RCC 7860 (cell line): ENCODE measurements around the gene FAM117B.

Source experiments
- DNase-seq: peaks from one replicate; pipeline ENCODE4 v3.0.0-alpha.2; 2015; ENCODE audit warnings: low spot score
- FAIRE-seq: peaks from 2 replicates; lab custom pipeline; 2012; peaks lifted over from hg19 to GRCh38; lab: Jason Lieb, UNC

The FAM117B gene

DNA sequence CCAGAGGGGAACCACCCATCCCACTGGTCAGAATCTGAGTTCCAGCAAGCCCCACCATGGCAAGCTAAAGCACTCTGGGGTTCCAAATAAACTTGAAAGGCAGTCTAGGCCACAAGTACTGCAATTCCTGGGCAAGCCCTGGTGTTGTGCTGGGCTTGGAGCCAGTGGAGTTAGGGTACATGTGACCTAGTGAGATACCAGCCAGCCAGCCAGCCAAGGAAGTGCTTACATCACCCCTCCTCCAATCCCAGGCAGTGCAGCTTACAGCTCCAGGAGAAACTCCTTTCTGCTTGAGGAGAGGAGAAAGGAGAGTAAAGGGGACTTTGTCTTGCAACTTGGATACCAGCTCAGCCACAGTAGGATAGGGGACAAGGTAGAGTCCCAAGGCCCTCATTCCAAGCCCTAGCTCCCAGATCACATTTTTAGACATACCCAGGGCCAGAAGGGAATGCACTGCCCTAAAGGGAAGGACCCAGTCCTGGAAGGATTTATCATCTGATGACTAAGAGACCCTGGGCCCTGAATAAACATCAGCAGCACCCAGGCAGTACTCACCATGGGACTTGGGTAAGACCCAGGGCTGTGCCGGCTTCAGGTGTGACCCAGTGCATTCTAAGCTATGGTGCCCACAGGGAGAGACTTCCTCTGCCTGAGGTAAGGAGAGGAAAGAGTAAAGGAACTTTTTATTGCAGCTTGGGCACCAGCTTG is 172.8 kb downstream of the FAM117B start:
- FAIRE-seq, result peak; percentile 87
- DNase-seq, result peak; percentile 82

DNA sequence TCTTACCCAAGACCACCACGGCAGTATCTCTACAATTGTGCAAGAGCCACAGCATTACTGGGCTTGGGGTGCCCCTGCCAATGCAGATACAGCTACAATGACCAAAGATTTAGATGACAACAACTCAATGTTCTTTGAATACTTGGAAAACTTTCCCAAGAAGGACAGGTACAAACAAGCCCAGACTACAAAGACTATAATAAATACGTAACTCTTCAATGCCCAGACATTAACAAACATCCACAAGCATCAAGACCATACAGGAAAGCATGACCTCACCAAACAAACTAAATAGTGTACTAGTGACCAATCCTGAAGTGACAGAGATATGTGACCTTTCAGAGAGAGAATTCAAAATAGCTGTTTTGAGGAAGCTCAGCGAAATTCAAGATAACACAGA is 174.0 kb downstream of the FAM117B start:
- FAIRE-seq (no peak), DNase-seq (no peak)

DNA sequence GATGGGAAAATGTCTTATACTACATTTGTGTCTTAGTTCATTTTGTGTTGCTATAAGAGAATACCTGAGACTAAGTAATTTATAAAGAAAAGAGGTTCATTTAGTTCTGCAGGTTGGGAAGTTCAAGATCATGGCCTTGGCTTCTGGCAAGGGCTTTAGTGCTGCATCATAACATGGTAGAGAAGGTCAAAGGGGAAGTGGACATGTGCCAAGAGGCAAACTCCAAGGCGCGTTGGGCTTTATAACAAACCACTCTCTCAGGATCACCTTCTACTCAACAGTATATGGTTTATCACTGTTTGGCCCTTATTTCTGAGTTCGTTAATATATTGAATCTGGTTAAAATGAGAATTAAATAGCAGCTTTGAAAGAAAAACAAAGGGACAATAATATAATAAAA is 178.6 kb downstream of the FAM117B start:
- no peak for DNase-seq

DNA sequence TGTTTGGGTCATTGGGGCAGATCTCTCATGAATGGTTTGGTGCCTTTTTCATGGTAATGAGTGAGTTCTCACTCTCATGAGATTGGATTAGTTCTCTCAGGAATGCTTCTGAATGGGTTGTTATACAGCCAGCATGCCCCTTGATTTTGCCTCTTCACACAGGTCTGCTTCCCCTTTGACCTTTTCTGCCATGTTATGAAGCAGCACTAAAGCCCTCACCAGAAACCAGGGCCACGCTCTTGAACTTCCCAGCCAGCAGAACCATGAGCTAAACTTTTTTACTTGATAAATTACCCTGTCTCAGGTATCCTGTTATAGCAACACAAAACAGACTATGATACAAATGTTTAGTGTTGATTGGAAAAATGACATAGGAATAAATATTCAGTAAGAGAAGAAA is 179.5 kb downstream of the FAM117B start:
- FAIRE-seq, result no peak

More for the DNA sequence above, 178.6 kb downstream of the FAM117B start:
- no peak for FAIRE-seq

DNA sequence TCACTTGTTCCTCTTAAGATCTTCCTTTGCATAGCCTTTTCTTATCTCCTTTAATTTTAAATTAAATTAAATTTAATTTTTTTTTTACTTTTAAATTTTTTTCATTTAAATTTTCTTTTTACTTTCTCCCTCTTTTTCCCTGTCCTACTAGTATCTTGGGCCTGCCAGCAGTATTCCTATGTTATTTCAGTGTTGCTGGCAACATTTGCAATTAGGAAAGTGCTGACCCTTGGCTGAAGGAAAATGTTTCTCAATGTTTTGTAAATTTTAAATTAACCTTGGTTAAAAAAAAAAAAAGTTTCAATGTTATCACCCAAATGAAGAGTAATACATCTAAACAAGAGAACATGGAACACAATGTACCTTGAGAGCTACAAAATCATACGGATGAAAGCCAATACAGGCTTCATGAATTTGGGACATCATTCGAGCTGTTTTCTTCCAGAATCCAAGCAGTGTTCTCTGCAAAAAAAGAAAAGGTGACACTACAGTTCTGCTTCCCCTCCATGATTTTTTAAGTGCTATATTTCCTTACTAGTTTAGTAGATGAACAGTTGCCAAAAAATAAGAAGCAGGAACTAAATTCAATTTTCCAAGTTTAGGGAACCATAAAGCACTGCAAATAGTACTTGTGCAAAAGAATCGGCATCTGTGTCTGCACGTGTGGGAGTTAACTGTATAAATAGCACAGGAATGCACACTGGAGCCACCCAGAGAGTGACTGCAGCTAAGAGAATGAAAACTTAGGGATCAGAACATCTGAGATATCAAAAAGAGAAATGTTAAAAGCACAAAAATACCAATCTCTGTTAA is 181.0 kb downstream of the FAM117B start:
- no peak for DNase-seq
- no peak for FAIRE-seq

More for the DNA sequence above, 179.5 kb downstream of the FAM117B start:
- no peak for DNase-seq

DNA sequence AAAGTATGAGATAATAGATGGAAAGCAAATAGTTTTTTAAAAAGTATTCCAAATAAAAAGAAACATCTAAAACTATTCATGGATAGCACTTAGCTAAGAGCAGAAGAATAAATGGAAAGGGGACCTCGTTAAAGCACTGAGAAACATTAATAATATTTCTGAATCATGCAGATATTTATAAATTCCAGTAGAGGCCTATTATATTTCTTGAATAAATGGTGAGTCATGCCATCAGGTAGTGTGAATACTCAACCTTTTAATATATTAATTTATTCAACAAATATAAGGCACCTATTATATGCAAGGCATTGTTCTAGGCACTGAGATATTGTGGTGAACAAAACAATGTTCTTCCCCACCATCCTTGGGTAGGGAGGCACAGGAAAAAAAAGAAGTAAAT is 183.0 kb downstream of the FAM117B start:
- FAIRE-seq, result no peak

DNA sequence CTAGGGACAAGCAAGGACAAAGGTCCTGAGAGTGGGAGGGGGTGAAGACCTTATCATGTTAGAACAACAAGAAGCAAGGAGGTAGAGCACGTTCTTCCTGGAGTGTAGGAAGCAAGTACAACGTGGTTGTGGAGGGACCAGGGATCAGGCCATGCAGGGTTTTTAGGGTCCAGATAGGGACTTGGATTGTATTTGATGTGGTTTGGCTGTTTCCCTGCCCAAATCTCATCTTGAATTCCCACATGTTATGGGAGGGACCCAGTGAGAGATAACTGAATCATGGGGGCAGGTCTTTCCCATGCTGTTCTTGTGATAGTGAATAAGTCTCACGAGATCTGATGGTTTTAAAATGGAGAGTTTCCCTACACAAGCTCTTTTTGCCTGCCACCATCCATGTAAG is 183.6 kb downstream of the FAM117B start:
- FAIRE-seq (no peak), DNase-seq (no peak)

More for the DNA sequence above, 183.0 kb downstream of the FAM117B start:
- no peak for DNase-seq
